Activated gamma-delta T cell treated with anti-CD3 and anti-CD28 coated beads, Interleukin-2, amount 50 U/mL, for 16 hours (primary cell): Measurements from ENCODE around the gene SIGLEC8.
"Not testable (repeated sequence)": the region's sequence is repeated elsewhere in the genome, so short reads cannot be mapped to it uniquely, and the experiment has no call there.

Experiments
- DNase-seq: peaks from one replicate; pipeline ENCODE4 v3.0.0-alpha.2; 2020; ENCODE audit warnings: low read depth

Gene SIGLEC8

DNA sequence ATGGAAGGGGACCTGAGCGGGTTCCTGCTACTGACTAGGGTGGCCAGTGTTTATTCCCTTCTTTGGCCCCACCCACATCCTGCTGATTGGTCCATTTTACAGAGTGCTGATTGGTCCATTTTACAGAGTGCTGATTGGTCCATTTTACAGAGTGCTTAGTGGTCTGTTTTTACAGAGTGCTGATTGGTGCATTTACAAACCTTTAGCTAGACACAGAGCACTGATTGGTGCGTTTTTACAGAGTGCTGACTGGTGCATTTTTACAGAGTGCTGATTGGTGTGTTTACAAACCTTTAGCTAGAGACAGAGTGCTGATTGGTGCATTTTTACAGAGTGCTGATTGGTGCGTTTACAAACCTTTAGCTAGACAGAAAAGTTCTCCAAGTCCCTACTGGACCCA, 10.7 kb downstream of the SIGLEC8 start:
- DNase-seq: not testable (repeated sequence)

DNA sequence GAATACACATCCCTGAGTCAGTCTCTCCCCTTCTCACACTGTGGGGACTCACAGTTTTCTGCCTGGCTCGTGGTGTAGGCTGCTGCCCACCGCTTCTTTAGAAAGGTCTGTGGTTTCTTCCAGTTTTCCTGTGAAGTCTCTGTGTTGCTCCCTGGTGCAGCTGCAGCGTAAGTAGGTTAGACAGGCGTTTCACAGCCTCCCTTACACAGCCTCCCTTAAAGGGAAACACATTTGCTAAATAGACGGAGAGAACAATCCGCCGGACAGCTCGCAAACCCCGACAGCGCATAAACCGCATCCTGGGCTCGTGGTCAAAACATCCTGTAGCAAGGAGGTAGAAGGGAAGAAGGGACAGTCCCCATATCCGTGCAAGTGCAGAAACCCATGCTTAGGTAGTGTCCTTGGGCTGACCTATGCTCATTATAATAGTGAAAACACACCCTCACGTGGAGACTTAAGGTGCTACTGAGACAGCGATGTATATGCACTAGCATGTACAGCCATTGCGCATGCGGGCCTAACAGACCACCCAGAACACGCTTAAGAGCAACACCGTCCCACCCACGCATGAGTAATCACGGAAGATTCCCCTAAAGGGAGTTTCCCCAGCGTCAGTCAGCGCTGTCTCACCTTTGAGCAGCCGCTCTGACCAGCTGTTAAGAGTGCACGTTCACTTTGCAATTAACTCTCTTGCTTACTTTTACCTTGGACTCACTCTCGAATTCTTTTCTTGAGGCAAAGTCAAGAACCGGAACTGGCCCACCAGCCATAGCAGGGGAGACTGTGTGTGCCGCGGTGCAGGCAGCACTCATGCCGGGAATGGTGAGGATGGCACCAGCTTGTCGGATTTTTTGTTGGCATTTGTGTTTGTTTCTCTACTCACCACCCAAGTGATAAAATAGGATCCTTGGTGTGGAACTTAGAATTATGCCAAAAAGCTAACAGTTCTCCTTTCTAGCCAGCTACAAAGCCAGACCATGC, 16.6 kb downstream of the SIGLEC8 start:
- DNase-seq: peak; percentile 86

DNA sequence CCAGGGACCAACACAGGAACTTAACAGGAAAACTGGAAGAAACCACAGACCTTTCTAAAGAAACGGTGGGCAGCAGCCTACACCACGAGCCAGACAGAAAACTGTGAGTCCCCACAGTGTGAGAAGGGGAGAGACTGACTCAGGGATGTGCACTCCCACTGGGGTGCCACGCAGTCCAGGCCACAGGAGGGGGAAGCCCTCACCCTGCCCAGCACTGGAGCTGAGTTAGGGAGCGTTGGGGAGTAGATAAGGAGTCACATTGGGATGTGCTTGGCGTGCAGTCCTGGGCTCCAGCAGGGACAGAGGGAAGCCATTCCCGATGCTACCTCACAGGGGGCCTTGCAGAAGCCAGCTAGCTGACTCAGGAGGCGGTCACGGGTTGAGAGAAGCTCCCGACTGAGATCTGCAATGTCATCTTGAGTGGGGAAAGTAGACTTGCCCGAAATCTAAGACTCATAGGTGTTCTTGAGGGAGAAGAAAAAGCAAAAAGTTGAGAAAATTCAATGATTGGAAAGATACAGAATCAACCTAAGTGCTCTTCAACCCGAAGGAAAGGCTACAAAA, 17.3 kb downstream of the SIGLEC8 start:
- peak; percentile 52 for DNase-seq

DNA sequence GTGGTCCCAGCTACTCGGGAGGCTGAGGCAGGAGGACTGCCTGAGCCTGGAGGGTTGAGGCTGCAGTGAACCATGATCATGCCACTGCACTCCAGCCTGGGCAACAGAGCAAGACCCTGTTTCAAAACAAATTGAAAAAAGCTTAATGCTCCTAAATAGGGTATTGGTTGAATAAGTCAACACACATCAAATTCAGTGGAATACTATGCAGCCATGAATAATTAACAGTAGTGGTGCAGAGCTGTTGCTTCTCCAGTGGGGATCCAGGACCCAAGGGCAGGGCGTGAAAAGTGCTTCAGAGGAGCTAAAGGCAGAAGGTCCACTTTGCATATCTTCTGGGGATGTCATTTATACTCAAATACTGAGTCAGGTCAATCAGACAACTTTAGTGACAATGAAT, 18.2 kb downstream of the SIGLEC8 start:
- no peak for DNase-seq

DNA sequence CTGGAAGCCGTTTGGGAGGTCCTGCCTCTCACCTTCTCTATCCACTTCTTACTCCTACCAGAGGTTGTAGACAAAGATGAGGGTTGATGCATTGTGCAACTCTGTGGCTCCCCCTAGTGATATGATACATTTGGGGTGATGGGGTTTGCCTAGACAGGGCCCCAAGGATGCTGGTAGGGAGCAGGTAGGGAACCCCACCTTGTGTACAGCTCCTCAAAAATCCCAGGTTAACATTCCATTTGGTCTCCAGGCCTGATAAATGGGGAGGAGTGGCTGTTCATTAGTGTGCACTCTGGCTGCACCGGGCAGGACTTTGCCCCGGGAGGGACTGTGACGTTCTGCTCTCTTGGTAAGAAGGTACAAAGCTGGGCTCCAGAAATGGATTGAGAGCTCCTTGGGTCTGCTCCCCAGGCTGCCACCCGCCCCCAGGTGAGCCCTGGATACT, 19.2 kb downstream of the SIGLEC8 start:
- DNase-seq: no peak

DNA sequence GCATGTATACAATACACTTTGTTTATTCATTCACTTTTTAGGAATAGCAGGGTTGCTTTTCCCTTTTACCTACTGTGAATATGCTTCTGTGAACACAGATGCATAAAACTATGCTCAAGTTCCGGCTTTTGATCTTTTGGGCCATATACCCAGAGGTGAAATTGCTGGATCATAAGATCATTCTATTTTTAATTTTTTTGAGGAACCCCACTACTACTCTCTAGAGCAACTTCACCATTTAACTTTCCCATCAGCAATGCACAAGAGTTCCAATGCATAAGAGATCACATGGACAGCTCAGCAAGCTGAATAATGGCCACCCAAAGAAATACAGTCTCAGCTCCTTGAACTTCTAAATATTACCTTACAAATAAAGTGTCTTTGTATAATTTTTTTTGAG, 23.8 kb downstream of the SIGLEC8 start:
- no peak for DNase-seq

DNA sequence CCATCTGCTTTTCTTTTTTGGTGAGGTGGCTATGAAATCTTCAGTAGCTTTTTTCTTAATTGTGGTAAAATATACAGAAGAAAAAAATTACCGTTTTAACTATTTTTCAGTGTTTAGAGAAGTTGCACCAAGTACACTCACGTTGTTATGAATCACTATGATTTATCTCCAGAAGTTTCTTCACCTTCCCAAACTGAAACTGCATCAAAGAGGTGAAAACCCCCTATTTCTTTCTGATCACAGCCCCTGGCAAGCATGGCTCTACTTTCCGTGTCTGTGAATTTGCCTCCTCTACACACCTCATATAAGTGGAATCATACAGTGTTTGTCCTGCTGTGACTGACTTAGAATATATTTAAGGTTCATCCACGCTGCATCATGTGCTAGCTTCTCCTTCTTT, 25.2 kb downstream of the SIGLEC8 start:
- DNase-seq: no peak

DNA sequence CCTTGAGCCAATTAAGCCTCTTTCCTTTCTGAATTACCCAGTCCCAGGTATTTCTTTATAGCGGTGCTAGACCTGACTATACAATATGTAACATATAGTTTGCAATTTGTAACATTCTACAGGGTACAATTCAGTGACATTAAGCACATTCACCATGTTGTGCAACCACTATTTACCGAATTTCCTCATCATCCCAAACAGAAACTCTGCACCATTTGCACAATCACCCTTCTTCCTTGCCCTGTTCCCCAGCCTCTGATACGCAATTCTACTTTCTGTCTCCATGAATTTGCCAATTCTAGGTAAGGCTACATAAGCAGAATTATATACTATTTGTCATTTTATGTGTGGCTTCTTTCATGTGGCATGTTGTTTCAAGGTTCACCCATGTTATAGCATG, 27.1 kb downstream of the SIGLEC8 start:
- DNase-seq: no peak

DNA sequence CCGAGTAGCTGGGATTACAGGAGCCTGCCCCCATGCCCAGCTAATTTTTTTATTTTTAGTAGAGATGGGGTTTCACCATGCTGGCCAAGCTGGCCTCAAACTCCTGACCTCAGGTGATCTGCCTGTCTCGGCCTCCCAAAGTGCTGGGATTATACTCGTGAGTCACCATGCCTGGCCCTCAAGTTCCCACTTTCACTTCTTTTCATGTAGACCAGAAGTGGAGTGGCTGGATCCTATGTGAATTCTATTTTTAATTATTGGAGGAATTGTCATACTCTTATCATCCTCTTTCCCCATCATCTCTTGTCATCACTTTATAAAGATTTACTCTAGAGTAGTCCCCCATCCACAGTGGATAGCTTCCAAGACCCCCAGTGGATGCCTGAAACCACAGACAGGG, 28.0 kb downstream of the SIGLEC8 start:
- no peak for DNase-seq

DNA sequence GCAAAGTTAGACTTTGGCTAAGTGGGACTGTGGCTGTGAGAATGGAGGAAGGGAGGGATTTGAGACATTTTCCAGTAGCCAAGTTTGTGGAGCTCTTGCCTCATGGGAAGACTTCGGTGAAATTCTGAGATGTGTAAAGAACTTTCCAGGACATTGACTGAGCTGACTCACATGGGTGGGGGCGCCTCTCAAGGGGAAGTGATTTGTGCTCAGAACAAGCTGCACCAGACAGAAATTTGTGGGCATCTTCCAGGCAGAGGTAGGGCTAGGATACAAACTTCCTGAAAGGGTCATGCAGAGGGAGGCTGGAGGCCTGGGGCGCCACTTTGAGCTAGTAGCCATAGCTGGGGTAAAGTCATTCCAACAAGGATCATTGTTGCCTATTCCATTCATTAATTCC, 31.1 kb downstream of the SIGLEC8 start:
- no peak for DNase-seq

DNA sequence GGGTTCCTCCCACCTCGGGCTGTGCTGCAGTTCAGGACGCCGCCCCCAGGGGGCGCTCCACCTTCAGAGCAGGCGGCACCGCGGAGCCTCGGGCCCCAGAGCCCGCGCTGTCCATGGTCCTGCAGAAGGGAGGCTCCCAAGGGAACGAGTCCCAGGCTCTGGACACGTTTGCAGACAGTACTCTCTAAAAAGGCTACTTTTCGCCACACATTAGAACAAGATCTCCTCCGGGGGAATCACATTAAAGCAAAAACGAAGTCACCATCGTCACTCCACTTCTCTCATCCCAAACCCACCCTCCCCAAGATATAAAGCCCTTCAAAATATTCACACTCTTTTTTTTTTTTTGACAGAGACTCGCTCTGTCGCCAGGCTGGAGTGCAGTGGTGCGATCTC, 36.2 kb downstream of the SIGLEC8 start:
- peak; percentile 82 for DNase-seq

DNA sequence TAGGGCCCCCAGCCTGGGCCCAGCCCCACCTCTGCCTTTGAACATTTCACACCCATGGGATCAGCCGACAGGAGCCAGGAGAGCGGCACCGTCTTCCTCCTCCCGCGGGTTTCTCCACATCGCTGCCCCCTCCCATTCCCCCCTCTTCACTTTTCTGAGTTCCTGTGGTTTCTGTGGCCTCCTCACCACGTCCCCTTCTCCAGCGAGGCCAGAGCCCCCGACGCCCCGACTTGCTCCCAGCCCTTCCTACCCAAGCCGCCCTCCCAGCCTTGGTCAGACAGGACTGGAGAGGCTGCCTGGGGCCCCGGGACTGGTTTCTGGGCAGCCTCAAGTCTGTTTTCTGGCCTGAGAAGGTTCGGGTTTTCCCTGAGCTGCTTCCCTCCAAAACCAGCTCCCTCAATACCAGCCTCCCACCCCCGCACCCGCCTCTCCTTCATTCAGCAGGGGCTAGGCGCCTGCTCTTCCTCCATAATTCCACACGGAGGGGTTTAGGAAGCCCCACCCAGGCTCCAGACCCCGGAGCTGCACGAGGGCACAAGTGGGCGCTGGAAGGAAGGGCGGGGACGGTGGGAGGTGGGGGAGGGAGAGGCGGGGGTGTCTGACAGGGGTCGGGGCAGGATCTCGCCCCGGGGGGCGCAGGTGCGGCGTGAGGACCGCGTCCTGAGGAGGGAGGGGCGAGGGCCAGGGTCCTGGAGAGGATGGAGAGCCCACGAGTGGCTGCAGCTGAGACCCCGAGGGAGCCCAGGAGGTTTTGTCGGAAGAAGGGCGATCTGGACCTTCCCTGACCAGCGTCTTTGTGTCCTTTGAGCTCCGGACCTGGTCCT, 36.8 kb downstream of the SIGLEC8 start:
- no peak for DNase-seq

DNA sequence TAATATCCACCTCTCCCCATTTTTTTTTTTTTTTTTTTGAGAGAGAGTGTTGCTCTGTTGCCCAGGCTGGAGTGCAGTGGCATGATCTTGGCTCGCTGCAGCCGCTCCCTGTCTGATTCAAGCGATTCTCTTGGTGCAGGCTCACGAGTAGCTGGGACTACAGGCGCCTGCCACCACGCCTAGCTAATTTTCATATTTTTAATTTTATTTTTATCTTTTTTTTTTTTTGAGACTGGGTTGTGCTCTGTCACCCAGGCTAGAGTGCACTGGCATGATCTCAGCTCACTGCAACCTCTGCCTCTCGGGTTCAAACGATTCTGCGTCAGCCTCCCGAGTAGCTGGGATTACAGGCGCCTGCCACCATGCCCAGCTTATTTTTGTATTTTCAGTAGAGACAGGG, 37.7 kb downstream of the SIGLEC8 start:
- not testable (repeated sequence) for DNase-seq

DNA sequence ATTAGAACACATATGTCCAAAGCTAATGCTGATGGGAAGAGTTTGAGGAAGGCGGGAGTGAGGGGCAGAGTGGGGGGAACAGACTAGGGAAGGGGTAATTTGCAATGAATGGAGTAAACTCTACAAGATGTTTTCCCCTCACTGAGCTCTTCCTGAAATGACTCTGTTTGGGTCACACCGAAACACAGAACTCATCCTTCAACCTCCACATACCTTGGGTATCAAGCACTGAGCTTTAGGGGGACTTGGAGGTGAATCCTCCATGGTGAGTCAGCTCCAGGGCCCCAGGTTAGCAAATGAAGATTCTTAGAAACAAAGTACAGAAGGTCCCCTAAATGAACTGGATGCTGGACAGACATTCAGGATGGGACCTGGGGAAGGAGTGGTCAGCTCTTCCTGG, 39.5 kb downstream of the SIGLEC8 start:
- DNase-seq: no peak

DNA sequence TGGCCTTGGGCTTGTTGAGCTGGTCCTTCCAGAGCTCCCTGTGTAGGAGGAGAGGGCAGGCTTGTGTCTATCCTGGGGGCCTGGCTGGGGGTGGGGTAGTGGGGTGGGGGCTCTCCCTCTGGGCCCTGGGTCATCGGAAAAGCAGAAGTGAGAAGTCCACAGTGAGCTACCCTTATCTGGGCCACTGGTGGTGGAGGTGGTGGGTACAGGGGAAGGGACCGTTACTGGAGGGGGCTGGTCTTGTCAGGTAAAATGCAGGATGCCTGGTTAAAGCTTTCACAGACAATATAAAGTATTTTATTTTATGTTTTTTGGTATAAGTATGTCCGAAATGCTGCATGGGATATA, 40.5 kb downstream of the SIGLEC8 start:
- DNase-seq: no peak

DNA sequence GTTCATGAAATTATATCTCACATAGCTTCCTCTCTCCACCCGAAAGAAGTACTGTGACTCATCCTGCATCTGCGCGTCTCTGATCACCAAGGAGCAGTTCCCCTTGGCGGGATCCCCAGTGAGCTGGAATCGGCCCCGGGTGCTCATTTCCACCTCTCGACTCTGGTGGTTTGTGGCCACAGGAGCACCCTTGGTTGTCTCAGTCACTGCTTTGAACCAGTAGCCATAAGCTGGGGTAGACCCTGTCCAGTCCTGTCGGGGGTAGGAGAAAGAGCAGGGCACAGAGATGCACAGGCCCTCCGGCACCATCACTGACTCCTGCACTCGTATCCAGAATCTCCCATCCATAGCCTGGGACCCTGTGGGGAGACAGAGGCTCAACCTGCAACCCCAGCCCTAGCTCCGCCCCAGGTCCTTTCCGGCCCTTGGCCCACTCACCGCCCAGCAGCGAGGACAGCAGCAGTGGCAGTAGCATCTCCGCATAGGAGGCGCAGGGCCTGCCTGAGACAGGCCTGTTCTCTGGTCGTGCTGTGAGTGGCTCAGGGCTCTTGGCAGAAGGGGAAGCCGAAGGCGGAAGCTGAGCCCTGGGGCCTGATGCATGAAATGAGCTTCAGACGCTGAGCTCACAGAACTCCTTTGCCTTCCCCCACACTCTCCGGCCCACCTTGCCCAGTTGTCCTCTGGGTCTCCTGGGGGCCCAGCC, 41.0 kb downstream of the SIGLEC8 start, which contains the start of gene SIGLEC10:
TSS of gene SIGLEC10 (minus strand) at position 536 of the 703 bp plus-strand sequence. CDS start at position 475, 61 bp downstream.
- DNase-seq: no peak

DNA sequence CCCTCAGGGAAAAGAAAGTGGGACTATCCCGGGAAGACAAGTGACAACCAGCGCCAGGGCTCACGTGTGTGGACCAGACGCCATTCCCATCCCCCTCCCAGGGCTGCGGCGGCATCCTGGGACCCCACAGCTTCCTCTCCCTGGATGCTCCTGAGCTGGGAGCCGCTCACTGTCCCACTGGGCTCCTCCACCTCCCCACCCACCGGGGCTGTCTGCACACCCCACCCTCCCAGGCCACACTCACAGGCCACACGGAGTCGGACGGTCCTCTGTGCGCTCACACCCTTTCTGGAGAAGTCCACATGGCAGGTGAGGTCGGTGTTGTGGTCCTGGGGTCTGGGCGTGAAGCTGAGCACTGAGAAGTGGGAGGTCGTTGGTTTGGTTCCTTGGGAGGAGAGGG, 41.8 kb downstream of the SIGLEC8 start:
- DNase-seq: not testable (repeated sequence)

DNA sequence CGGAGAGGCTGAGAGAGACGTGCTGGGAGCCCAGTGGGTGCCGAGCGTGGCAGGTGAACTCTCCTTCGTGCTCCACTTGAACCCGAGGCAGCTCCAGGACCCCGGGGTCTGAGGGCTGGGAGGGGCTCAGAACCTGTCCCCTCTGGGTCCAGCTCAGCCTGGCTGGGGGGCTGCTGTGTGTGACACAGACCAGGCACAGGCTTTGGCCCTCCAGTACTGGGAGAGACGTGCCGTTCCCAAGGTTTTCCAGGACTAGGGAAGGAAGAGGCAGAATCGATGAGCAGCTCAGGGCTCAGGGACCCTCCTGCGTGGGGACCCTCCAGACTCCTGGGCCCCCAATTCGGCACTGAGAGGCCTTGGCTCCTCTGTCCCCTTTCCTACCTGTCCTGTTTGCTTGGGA, 43.1 kb downstream of the SIGLEC8 start:
- DNase-seq: no peak

DNA sequence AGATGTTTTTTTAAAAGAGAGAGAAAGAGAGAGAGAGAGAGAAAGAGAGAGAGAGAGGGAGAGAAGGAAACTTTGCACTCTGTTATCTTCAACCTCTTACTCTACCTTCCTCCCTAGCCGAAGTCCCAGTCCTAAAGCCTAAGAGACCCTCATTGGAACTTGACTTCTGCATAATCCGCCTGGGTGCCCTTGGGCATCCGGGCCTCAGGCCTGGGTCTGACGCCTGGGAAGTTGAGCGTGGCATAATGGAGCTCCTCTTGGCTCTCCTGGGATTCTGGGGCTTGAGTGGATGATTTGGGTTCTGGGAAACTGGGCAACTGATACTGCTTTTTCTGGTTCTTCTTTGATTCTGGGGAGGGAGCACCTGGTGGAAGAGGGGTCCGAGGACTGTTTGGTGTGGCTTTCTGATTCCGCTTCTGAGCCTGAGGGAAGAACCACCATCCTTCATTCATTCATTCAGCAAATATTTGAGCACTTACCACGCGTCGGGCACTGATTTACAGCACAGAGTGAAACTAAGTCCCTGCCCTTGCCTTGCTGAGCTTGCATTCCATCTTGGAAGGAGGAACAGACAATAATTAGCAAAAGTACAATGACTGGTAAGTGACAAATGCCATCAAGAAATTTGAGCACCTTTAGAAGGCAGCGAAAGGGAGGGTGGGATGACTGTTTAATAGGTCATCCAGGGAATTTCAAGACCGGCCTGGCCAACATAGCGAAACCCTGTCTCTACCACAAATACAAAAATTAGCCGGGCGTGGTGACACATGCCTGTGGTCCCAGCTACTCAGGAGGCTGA, 47.1 kb downstream of the SIGLEC8 start:
- no peak for DNase-seq

DNA sequence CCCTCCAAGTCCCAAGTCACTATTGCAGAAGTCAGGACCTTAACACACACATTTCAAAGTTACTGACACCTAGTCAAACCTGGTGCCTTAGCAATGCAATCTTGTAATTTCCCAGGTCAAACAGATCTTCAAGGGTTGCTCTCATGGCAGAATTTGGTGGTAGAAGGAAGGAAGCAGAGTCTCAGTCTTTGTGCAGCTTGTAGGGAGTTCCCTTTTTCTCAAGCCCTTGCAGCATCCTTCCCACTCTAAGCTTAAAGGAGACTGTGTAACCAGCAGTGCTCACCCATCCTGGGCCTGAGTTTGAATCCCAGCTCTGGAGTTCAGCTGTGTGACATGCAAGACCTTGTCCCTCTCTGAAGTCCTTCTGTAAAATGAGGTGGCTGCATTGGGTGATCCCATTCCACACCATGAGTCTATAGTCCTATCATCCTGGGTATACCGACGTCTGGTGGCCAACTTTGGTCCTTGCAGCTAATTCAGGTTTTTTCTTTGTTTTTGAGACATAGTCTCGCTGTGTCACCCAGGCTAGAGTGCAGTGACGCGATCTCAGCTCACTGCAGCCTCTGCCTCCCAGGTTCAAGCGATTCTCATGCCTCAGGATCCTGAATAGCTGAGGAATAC, 50.6 kb downstream of the SIGLEC8 start:
- DNase-seq: no peak

DNA sequence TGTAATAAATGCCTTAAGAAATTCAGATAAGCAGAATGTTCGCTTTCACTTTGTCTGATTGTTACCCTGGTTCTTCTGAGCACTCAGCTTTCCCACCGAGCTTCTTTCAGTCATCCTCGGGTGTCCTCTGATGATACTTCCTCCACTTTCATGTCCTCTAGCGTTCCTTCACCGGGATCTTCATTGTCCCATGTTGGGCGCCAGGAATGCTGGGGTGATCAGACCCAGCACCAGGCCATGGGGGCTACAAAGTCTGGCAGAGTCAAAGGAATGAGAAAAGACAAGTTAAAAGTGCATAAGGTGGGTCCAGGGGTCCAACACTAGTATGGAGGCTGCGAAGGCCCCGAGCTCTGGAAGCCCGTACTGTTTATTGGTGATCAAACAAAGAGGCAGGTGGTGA, 56.1 kb downstream of the SIGLEC8 start:
- no peak for DNase-seq
